Measurements from ENCODE around the gene SHB.

SHB gene

DNA sequence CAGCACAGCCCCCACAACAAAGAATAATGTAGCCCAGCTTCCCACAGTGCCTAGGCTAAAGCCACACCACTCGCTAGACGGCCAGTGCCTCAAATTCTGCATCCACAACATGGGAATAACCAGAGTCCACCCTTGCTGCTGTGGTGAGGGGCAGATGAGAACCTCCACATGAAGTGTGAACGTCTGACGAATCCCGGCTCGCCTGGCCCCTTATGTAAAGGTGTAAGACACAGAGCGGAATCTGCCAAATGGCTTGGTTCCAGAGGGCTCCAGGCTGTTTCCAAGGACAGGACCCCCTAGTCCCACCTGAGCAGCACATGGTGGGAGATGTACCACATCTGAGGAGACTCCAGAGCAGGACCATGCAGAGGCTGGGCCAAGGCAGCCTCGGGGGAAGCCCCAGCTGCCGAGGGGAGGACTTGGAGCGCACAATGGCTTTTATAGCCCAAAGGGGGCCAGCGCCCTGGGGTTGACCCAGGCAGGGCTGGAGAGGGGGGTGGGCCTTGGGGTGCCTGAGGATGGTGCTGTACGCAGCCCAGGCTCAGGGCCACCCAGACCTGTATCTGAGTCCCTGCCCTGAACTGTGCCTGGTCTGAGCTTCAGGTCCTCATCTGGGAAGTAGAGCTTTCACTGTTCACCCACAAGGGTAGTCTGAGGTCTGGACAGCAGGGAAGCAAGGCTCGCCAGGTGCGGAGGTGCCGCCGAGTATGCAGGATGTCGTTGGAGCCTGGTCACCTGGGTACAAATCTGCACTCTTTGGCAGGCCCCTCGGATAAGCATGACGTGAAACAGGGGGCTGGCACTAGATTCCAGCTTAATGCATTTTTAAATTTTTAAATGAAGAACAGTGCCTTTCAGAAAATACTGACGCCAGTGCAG is 140.2 kb downstream of the SHB start:
- Histone ChIP-seq H3K9ac (ENCODE audit: low read length) (no peak overlapping the region), H3K27me3 (ENCODE audit: low read depth, low read length) (no peaks in the 10 kb centered on the region), H3K79me2 (ENCODE audit: low read length) (no peaks in the 10 kb centered on the region), H3K27ac (ENCODE audit: low read length) (no peak overlapping the region), H3K9me3 (ENCODE audit: insufficient read depth, low read length) (no peaks in the 10 kb centered on the region), H4K20me1 (ENCODE audit: insufficient read depth, low read length) (no peaks in the 10 kb centered on the region), H3K4me2 (ENCODE audit: low read length) (no peak overlapping the region), H3K4me1 (ENCODE audit: low read length) (peaks cover 18% of the 10 kb centered on the region), H2AFZ (ENCODE audit: low read depth, low read length) (no peak overlapping the region), H3K36me3 (replicated peaks; ENCODE audit: low read depth, low read length) (no peaks in the 10 kb centered on the region), H3K4me3 (ENCODE audit: low read length) (no peak overlapping the region)
- TF ChIP-seq, protein P1, sequence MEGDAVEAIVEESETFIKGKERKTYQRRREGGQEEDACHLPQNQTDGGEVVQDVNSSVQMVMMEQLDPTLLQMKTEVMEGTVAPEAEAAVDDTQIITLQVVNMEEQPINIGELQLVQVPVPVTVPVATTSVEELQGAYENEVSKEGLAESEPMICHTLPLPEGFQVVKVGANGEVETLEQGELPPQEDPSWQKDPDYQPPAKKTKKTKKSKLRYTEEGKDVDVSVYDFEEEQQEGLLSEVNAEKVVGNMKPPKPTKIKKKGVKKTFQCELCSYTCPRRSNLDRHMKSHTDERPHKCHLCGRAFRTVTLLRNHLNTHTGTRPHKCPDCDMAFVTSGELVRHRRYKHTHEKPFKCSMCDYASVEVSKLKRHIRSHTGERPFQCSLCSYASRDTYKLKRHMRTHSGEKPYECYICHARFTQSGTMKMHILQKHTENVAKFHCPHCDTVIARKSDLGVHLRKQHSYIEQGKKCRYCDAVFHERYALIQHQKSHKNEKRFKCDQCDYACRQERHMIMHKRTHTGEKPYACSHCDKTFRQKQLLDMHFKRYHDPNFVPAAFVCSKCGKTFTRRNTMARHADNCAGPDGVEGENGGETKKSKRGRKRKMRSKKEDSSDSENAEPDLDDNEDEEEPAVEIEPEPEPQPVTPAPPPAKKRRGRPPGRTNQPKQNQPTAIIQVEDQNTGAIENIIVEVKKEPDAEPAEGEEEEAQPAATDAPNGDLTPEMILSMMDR (IDR thresholded peaks at IDR 0.05; ENCODE audit: low read depth, low read length) = no peak
- TF ChIP-seq EZH2phosphoT487 (IDR thresholded peaks at IDR 0.05; ENCODE audit: low read depth) = no peak

DNA sequence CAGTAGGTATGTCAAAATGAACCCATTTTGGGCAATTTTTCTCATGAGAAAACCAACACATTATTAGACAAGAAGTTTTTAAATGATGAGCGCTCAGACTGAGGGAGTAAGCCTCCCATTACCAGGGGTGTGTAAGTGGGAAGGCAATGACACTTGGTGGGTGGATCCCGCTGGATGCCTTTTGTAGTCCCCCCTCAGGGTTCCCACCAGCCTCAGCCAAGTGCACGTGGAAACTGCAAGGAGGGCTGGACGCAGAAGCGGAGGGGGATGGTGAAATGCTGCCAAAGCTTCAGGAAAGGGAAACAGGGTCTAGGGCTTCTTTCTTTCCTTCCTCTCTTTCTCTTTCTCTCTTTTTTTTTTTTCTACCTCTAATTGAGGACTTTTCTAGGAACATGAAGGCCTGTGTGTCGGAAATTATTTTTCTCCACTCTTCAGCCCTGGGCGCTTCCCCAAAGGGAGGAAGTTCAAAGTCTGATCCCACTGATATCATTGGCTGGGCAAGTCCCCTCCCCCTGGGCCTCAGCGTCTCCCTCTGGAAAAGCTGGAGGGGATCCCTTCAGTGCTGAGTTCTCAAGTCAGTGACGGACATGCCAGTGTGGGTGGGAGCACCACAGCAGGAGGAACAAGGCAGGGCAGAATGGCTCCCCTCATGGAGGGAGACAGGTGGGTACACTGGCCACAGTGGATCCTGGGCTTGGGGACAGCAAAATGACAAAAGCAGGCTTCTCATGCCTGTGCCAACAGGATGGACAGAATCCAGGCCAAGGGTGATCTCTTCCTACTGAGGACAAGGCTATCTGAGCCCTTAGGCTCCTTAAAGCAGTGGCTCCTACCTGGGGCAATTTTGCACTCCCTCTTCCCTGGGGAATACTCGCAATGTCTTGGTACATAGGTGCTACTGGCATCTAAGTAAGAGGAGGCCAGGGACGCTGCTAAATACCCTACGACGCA is 141.2 kb downstream of the SHB start:
- Histone ChIP-seq H2AFZ (ENCODE audit: low read depth, low read length) (no peak overlapping the region), H3K4me3 (ENCODE audit: low read length) (no peak overlapping the region), H3K36me3 (replicated peaks; ENCODE audit: low read depth, low read length) (no peaks in the 10 kb centered on the region), H3K9ac (ENCODE audit: low read length) (no peak overlapping the region), H3K4me2 (ENCODE audit: low read length) (no peak overlapping the region), H3K27me3 (ENCODE audit: low read depth, low read length) (no peaks in the 10 kb centered on the region), H3K4me1 (ENCODE audit: low read length) (peaks cover 21% of the 10 kb centered on the region), H3K9me3 (ENCODE audit: insufficient read depth, low read length) (no peaks in the 10 kb centered on the region), H3K27ac (ENCODE audit: low read length) (no peak overlapping the region), H4K20me1 (ENCODE audit: insufficient read depth, low read length) (no peaks in the 10 kb centered on the region), H3K79me2 (ENCODE audit: low read length) (no peaks in the 10 kb centered on the region)
- TF ChIP-seq, protein P1 (IDR thresholded peaks at IDR 0.05; ENCODE audit: low read depth, low read length) = no peak
- no peak for TF ChIP-seq EZH2phosphoT487 (IDR thresholded peaks at IDR 0.05; ENCODE audit: low read depth)

DNA sequence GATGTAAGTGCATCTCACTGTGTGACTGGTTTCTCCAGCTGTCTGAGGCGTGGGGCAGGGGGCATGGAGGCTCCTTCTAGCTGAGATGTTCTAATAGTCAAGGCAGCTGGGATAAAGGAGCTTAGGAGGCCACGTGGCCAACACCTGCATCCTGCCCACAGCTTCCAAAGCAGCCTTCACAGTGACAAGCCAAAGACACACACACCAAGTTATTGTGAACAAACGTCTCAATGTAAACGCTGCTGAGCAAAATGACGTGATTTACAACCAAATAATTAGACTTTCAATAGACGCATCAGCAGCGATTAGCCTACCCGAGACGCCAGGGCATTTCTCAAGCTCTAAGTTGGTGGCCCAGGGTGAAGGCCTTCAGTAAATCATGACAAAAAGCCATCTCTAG is 141.9 kb downstream of the SHB start:
- H3K4me3 ChIP-seq (ENCODE audit: low read length) = no peak overlapping the region
- no peaks in the 10 kb centered on the region for H3K9me3 ChIP-seq (ENCODE audit: insufficient read depth, low read length)
- TF ChIP-seq, protein P1 (IDR thresholded peaks at IDR 0.05; ENCODE audit: low read depth, low read length) = no peak
- TF ChIP-seq EZH2phosphoT487 (IDR thresholded peaks at IDR 0.05; ENCODE audit: low read depth) = no peak
- H3K27ac ChIP-seq (ENCODE audit: low read length) = no peak overlapping the region
- no peaks in the 10 kb centered on the region for H3K79me2 ChIP-seq (ENCODE audit: low read length)
- H3K9ac ChIP-seq (ENCODE audit: low read length) = no peak overlapping the region
- H3K36me3 ChIP-seq (replicated peaks; ENCODE audit: low read depth, low read length) = no peaks in the 10 kb centered on the region
- no peak overlapping the region for H3K4me2 ChIP-seq (ENCODE audit: low read length)
- no peak overlapping the region for H2AFZ ChIP-seq (ENCODE audit: low read depth, low read length)
- H4K20me1 ChIP-seq (ENCODE audit: insufficient read depth, low read length) = no peaks in the 10 kb centered on the region
- no peaks in the 10 kb centered on the region for H3K27me3 ChIP-seq (ENCODE audit: low read depth, low read length)
- H3K4me1 ChIP-seq (ENCODE audit: low read length) = peaks cover 29% of the 10 kb centered on the region

DNA sequence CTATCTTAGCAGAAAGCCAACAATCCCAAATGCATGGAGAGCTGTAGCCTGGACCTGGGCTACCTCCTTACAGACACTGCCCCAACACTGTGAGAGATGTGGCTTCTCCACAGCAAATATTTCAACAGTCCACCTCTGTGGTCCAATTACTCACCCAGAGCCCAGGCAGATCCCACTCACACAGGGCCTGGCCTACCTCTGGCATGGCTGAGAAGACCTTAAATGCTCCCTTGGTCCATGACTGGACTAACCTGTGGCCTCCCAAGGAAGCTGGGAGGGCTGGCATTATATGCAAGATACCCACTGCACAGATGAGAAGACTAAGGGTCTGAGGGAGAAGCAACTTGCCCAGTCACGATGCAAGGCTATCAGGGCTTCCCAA is 142.3 kb downstream of the SHB start:
- peak overlapping the region; percentile 81; the same call in 1 of the 2 replicates for H3K4me2 ChIP-seq (ENCODE audit: low read length)
- H3K36me3 ChIP-seq (replicated peaks; ENCODE audit: low read depth, low read length) = no peaks in the 10 kb centered on the region
- H3K27me3 ChIP-seq (ENCODE audit: low read depth, low read length) = no peaks in the 10 kb centered on the region
- no peaks in the 10 kb centered on the region for H4K20me1 ChIP-seq (ENCODE audit: insufficient read depth, low read length)
- H3K4me1 ChIP-seq (ENCODE audit: low read length) = peaks cover 33% of the 10 kb centered on the region
- no peak for TF ChIP-seq EZH2phosphoT487 (IDR thresholded peaks at IDR 0.05; ENCODE audit: low read depth)
- TF ChIP-seq, protein P1 (IDR thresholded peaks at IDR 0.05; ENCODE audit: low read depth, low read length) = no peak
- no peak overlapping the region for H2AFZ ChIP-seq (ENCODE audit: low read depth, low read length)
- no peak overlapping the region for H3K27ac ChIP-seq (ENCODE audit: low read length)
- H3K4me3 ChIP-seq (ENCODE audit: low read length) = no peak overlapping the region
- no peak overlapping the region for H3K9ac ChIP-seq (ENCODE audit: low read length)
- H3K9me3 ChIP-seq (ENCODE audit: insufficient read depth, low read length) = no peaks in the 10 kb centered on the region
- no peaks in the 10 kb centered on the region for H3K79me2 ChIP-seq (ENCODE audit: low read length)
